ENCODE measurements around the gene KLHL33.
A peak's percentile ranks its signal among the peaks of the same experiment; 100 is the strongest.

KLHL33 gene

GRCh38 chr14:20427231-20428009 lies 8.5 kb downstream of the KLHL33 start:
- H3K9ac ChIP-seq (ENCODE audit: low read length), result peak overlapping the region; percentile 30
- H3K4me3 ChIP-seq (ENCODE audit: insufficient read depth, low read length, poor library complexity, severe bottlenecking), result no peak overlapping the region
- H3K27me3 ChIP-seq (ENCODE audit: low read length), result no peaks in the 10 kb centered on the region
- no peaks in the 10 kb centered on the region for H3F3A ChIP-seq (ENCODE audit: insufficient read depth)
- H3K27ac ChIP-seq (ENCODE audit: low read depth, low read length), result no peak overlapping the region
- H3K9me2 ChIP-seq (replicated peaks; ENCODE audit: insufficient read depth, low read length), result no peaks in the 10 kb centered on the region
- no peaks in the 10 kb centered on the region for H4K20me1 ChIP-seq (ENCODE audit: low read depth, low read length)
- H3K4me2 ChIP-seq (ENCODE audit: low read depth, low read length, poor library complexity, severe bottlenecking), result peak overlapping the region; percentile 31
- no peaks in the 10 kb centered on the region for H3K79me2 ChIP-seq (ENCODE audit: insufficient read depth, low read length)
- no peaks in the 10 kb centered on the region for H3K36me3 ChIP-seq (ENCODE audit: low read length)
- H3K9me3 ChIP-seq (ENCODE audit: insufficient read depth, low read length), result no peaks in the 10 kb centered on the region
- peak overlapping the region; percentile 65 for H2AFZ ChIP-seq (ENCODE audit: low read depth, low read length, severe bottlenecking)
- TF ChIP-seq CTCF (IDR thresholded peaks at IDR 0.05; ENCODE audit: insufficient read depth, low read length, poor library complexity, severe bottlenecking) (no peak), EZH2phosphoT487 (conservative IDR thresholded peaks at IDR 0.05; ENCODE audit: low read length) (no peak)

GRCh38 chr14:20424851-20425250 lies 11.1 kb downstream of the KLHL33 start:
- Histone ChIP-seq H3K27ac (ENCODE audit: low read depth, low read length) (no peak overlapping the region), H3K9me2 (replicated peaks; ENCODE audit: insufficient read depth, low read length) (no peaks in the 10 kb centered on the region)

GRCh38 chr14:20422886-20423285 lies 13.1 kb downstream of the KLHL33 start:
- Histone ChIP-seq H3K4me3 (ENCODE audit: insufficient read depth, low read length, poor library complexity, severe bottlenecking) (no peak overlapping the region), H3K9me2 (replicated peaks; ENCODE audit: insufficient read depth, low read length) (no peaks in the 10 kb centered on the region), H2AFZ (ENCODE audit: low read depth, low read length, severe bottlenecking) (no peak overlapping the region), H3K9me3 (ENCODE audit: insufficient read depth, low read length) (no peaks in the 10 kb centered on the region), H3F3A (ENCODE audit: insufficient read depth) (no peaks in the 10 kb centered on the region), H3K27me3 (ENCODE audit: low read length) (no peaks in the 10 kb centered on the region), H3K4me2 (ENCODE audit: low read depth, low read length, poor library complexity, severe bottlenecking) (no peak overlapping the region), H4K20me1 (ENCODE audit: low read depth, low read length) (no peaks in the 10 kb centered on the region), H3K9ac (ENCODE audit: low read length) (no peak overlapping the region), H3K36me3 (ENCODE audit: low read length) (no peaks in the 10 kb centered on the region), H3K27ac (ENCODE audit: low read depth, low read length) (no peak overlapping the region), H3K79me2 (ENCODE audit: insufficient read depth, low read length) (no peaks in the 10 kb centered on the region)
- TF ChIP-seq EZH2phosphoT487 (conservative IDR thresholded peaks at IDR 0.05; ENCODE audit: low read length) (no peak), CTCF (IDR thresholded peaks at IDR 0.05; ENCODE audit: insufficient read depth, low read length, poor library complexity, severe bottlenecking) (no peak)

More at GRCh38 chr14:20424851-20425250, 11.1 kb downstream of the KLHL33 start:
- no peaks in the 10 kb centered on the region for H3K27me3 ChIP-seq (ENCODE audit: low read length)
- no peaks in the 10 kb centered on the region for H3K79me2 ChIP-seq (ENCODE audit: insufficient read depth, low read length)
- TF ChIP-seq CTCF (IDR thresholded peaks at IDR 0.05; ENCODE audit: insufficient read depth, low read length, poor library complexity, severe bottlenecking), result no peak
- TF ChIP-seq EZH2phosphoT487 (conservative IDR thresholded peaks at IDR 0.05; ENCODE audit: low read length), result no peak
- no peak overlapping the region for H3K9ac ChIP-seq (ENCODE audit: low read length)
- no peaks in the 10 kb centered on the region for H3K36me3 ChIP-seq (ENCODE audit: low read length)
- no peaks in the 10 kb centered on the region for H3F3A ChIP-seq (ENCODE audit: insufficient read depth)
- H3K4me2 ChIP-seq (ENCODE audit: low read depth, low read length, poor library complexity, severe bottlenecking), result no peak overlapping the region
- H3K4me3 ChIP-seq (ENCODE audit: insufficient read depth, low read length, poor library complexity, severe bottlenecking), result no peak overlapping the region
- H4K20me1 ChIP-seq (ENCODE audit: low read depth, low read length), result no peaks in the 10 kb centered on the region
- H3K9me3 ChIP-seq (ENCODE audit: insufficient read depth, low read length), result no peaks in the 10 kb centered on the region
- no peak overlapping the region for H2AFZ ChIP-seq (ENCODE audit: low read depth, low read length, severe bottlenecking)

Measured in SU-DHL-6 (cell line).